ENCODE results near the gene DPYD. TPM values are rescaled to one million over a fixed set of nuclear protein-coding genes. Genes with fewer than 3 reads are reported as not detected.

The DPYD gene
- total RNA-seq, 2 experiments from 2014 or later, result 34.4 to 35.9 TPM

DNA sequence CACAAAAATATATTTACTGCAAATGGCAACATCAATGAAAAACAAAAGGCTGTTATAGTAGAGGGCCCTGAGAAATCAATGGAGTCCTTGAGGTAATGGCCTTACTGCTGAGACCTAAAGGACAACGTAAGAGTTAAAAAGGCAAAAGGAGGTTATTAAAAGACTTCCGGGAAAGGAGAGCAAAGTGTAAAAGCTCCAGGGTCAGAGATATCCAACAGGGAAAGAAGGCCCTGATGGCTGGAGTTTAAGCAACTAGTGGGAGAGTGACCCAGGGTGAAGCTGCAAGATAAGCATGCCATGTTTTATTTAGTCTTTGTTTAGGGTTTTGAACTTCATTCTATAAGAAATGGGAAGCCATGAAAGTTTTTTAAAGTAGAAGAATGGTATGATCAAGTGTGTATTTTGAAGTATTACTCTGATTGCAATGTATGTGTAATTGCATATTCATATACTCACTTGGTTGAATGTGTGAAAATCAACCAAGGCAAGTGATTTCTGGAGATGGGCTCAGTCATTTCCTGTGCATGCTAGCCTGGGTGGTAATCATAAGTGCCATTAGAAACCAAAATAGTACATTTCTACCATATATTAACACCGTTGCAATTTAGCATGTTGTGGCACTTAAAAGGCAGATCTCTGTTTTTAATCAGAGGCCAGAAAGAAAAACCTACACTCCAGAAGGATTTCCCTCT lies 5.3 kb upstream of the DPYD start:
- DNase-seq (no peak), ATAC-seq (ENCODE audit: poor library complexity) (no peak)
- Mint-ChIP-seq H3K36me3 (ENCODE audit: low read depth) (peaks cover 3% of the 10 kb centered on the region), H3K27ac (no peak overlapping the region), H3K9me3 (no peaks in the 10 kb centered on the region), H3K4me1 (ENCODE audit: low read depth) (peaks cover 18% of the 10 kb centered on the region), H3K4me3 (no peak overlapping the region), H3K27me3 (no peaks in the 10 kb centered on the region)
- Histone ChIP-seq H3K27ac (ENCODE audit: low read depth in 1 of 2, low read length in 2 of 2) (no peak overlapping the region), H3K27me3 (ENCODE audit: control insufficient read depth in 1 of 2, insufficient read depth in 2 of 2, low read length in 2 of 2) (no peaks in the 10 kb centered on the region), H3K4me3 (ENCODE audit: low read length) (no peak overlapping the region), H3K4me1 (ENCODE audit: insufficient read depth, low read length) (peaks cover 6% of the 10 kb centered on the region), H3K9me3 (ENCODE audit: control insufficient read depth in 1 of 2, insufficient read depth in 1 of 2, low read length in 2 of 2) (no peaks in the 10 kb centered on the region), H3K36me3 (ENCODE audit: insufficient read depth, low read length) (no peaks in the 10 kb centered on the region)
- CTCF ChIA-PET, result no interaction called here
- intact Hi-C loops (cut with DNase I, micrococcal nuclease), result no loop called here
- POLR2A ChIA-PET, result no interaction called here
- TF ChIP-seq, protein P1, sequence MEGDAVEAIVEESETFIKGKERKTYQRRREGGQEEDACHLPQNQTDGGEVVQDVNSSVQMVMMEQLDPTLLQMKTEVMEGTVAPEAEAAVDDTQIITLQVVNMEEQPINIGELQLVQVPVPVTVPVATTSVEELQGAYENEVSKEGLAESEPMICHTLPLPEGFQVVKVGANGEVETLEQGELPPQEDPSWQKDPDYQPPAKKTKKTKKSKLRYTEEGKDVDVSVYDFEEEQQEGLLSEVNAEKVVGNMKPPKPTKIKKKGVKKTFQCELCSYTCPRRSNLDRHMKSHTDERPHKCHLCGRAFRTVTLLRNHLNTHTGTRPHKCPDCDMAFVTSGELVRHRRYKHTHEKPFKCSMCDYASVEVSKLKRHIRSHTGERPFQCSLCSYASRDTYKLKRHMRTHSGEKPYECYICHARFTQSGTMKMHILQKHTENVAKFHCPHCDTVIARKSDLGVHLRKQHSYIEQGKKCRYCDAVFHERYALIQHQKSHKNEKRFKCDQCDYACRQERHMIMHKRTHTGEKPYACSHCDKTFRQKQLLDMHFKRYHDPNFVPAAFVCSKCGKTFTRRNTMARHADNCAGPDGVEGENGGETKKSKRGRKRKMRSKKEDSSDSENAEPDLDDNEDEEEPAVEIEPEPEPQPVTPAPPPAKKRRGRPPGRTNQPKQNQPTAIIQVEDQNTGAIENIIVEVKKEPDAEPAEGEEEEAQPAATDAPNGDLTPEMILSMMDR (IDR thresholded peaks at IDR 0.05), result no peak

DNA sequence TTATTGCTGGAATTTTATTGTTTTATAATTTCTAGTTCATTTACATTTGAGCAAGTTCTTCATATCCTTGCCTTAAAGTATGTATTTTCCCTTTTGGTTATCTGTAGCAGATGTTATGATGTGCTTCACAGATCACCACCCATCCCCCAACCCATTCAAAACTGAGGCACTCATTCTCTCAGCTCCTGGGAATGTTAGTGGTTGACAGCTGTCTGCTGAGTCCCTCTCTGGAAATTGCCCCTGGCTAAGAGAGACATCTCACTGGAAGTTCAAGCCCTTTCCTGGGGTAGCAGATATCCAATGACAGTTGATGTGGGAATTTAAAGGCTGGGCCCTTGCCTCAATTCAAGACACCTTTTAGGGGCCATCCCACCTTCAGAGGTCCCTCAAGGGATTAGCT lies 4.3 kb upstream of the DPYD start:
- Histone ChIP-seq H3K27me3 (ENCODE audit: control insufficient read depth in 1 of 2, insufficient read depth in 2 of 2, low read length in 2 of 2) (no peaks in the 10 kb centered on the region), H3K36me3 (ENCODE audit: insufficient read depth, low read length) (no peaks in the 10 kb centered on the region), H3K4me3 (ENCODE audit: low read length) (no peak overlapping the region), H3K4me1 (ENCODE audit: insufficient read depth, low read length) (peaks cover 6% of the 10 kb centered on the region), H3K9me3 (ENCODE audit: control insufficient read depth in 1 of 2, insufficient read depth in 1 of 2, low read length in 2 of 2) (no peaks in the 10 kb centered on the region), H3K27ac (ENCODE audit: low read depth in 1 of 2, low read length in 2 of 2) (no peak overlapping the region)
- ATAC-seq (ENCODE audit: poor library complexity), result no peak
- H3K9me3 Mint-ChIP-seq, result no peaks in the 10 kb centered on the region
- peaks cover 11% of the 10 kb centered on the region for H3K36me3 Mint-ChIP-seq (ENCODE audit: low read depth)
- no peak overlapping the region for H3K27ac Mint-ChIP-seq
- DNase-seq, result no peak
- ChIA-PET POLR2A (no interaction called here), CTCF (no interaction called here)
- H3K4me3 Mint-ChIP-seq, result no peak overlapping the region
- intact Hi-C loops (cut with DNase I, micrococcal nuclease), result no loop called here
- TF ChIP-seq, protein P1 (IDR thresholded peaks at IDR 0.05), result no peak
- H3K27me3 Mint-ChIP-seq, result no peaks in the 10 kb centered on the region
- peaks cover 22% of the 10 kb centered on the region for H3K4me1 Mint-ChIP-seq (ENCODE audit: low read depth)

DNA sequence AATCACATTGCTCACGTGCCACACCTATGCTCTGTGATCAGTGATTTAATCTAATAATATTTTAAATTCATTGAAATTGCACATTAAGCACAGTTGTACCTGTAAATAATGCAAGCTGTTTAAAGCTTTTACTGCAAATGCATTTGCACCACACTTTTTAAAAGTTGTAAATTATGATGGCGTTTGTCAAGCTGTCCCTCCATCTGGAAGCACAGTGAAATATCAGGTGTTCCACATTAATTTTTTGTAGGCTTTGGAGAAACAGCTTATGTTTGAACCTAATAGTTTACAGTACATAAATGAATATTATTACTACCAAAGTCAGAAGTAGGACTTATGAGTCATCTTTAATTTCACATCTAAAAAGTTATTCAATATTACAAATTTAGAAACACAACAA lies 3.0 kb upstream of the DPYD start:
- no peaks in the 10 kb centered on the region for H3K36me3 ChIP-seq (ENCODE audit: insufficient read depth, low read length)
- H3K27ac ChIP-seq (ENCODE audit: low read depth in 1 of 2, low read length in 2 of 2), result no peak overlapping the region
- intact Hi-C loops (cut with DNase I, micrococcal nuclease), result no loop called here
- H3K27me3 Mint-ChIP-seq, result no peaks in the 10 kb centered on the region
- DNase-seq (no peak), ATAC-seq (ENCODE audit: poor library complexity) (no peak)
- H3K27ac Mint-ChIP-seq, result no peak overlapping the region
- ChIA-PET CTCF (no interaction called here), POLR2A (no interaction called here)
- H3K4me3 ChIP-seq (ENCODE audit: low read length), result no peak overlapping the region
- H3K4me1 ChIP-seq (ENCODE audit: insufficient read depth, low read length), result peaks cover 6% of the 10 kb centered on the region
- no peaks in the 10 kb centered on the region for H3K9me3 ChIP-seq (ENCODE audit: control insufficient read depth in 1 of 2, insufficient read depth in 1 of 2, low read length in 2 of 2)
- H3K4me1 Mint-ChIP-seq (ENCODE audit: low read depth), result peaks cover 35% of the 10 kb centered on the region
- peaks cover 18% of the 10 kb centered on the region for H3K36me3 Mint-ChIP-seq (ENCODE audit: low read depth)
- no peaks in the 10 kb centered on the region for H3K27me3 ChIP-seq (ENCODE audit: control insufficient read depth in 1 of 2, insufficient read depth in 2 of 2, low read length in 2 of 2)
- TF ChIP-seq, protein P1 (IDR thresholded peaks at IDR 0.05), result no peak
- no peaks in the 10 kb centered on the region for H3K9me3 Mint-ChIP-seq
- no peak overlapping the region for H3K4me3 Mint-ChIP-seq

All from CD4-positive, alpha-beta T cell (primary cell).